Left ventricle myocardium inferior (tissue), 1 donor: ENCODE results near the gene PSMA5. TPM values are rescaled to one million over a fixed set of nuclear protein-coding genes. Genes with fewer than 3 reads are reported as not detected.
"Not testable (repeated sequence)": the region's sequence is repeated elsewhere in the genome, so short reads cannot be mapped to it uniquely, and the experiment has no call there.

Experiments used
- DNase-seq: peaks from one replicate; pipeline ENCODE4 v3.0.0-alpha.2; 2020
- H3K27ac ChIP-seq: fragments of 200-600 bp; replicated peaks from 2 replicates; pipeline ENCODE4 v1.8.0; 2021
- H3K27me3 ChIP-seq: fragments of 200-600 bp; 2 replicates; pipeline ENCODE4 v1.8.0; 2021; ENCODE audit warnings: low read depth
- H3K36me3 ChIP-seq: fragments of 200-600 bp; 2 replicates; pipeline ENCODE4 v1.8.0; 2021
- H3K4me1 ChIP-seq: fragments of 200-600 bp; 2 replicates; pipeline ENCODE4 v1.8.0; 2021
- H3K4me3 ChIP-seq: fragments of 200-600 bp; 2 replicates; pipeline ENCODE4 v1.8.0; 2021; ENCODE audit warnings: mild to moderate bottlenecking, moderate library complexity
- H3K9me3 ChIP-seq: fragments of 200-600 bp; replicated peaks from 2 replicates; pipeline ENCODE4 v1.8.0; 2021
- CTCF ChIP-seq: fragments of 200-600 bp; IDR thresholded peaks from 2 replicates; pipeline ENCODE4 v1.8.0; 2021; ENCODE audit warnings: antibody characterized with exemption, mild to moderate bottlenecking, borderline replicate concordance
- intact Hi-C: fragments of 100-400 bp; cut with micrococcal nuclease; formaldehyde crosslinking; loops from one replicate; pipeline ENCODE4 v1.11.0; 2022
- long read RNA-seq: library from polyadenylated mRNA; unstranded; transcript quantifications from one replicate; pipeline ENCODE4 v2.0.0, GENCODE V29; 2021
- total RNA-seq: library from RNA; stranded (reverse); fragmentation: NEBNext Ultra II Directional; extraction: Animal tissue kit (Norgen Biotek cat#: 25700); gene quantifications from one replicate; pipeline ENCODE4 v1.2.1, GENCODE V29; 2021
- donor health status: DM: no; HTN: yes; CAD: no; lungs with severe emphysema.

Gene PSMA5
- 49.9 TPM for total RNA-seq
- long read RNA-seq, transcript PSMA5-201 (9 exons, 3,729 nt): major isoform, 42 of 49 reads
- long read RNA-seq, partial matches to known transcripts: 3 of 49 reads
- long read RNA-seq, other reads (novel, unspliced or antisense): 4 of 49 reads

DNA sequence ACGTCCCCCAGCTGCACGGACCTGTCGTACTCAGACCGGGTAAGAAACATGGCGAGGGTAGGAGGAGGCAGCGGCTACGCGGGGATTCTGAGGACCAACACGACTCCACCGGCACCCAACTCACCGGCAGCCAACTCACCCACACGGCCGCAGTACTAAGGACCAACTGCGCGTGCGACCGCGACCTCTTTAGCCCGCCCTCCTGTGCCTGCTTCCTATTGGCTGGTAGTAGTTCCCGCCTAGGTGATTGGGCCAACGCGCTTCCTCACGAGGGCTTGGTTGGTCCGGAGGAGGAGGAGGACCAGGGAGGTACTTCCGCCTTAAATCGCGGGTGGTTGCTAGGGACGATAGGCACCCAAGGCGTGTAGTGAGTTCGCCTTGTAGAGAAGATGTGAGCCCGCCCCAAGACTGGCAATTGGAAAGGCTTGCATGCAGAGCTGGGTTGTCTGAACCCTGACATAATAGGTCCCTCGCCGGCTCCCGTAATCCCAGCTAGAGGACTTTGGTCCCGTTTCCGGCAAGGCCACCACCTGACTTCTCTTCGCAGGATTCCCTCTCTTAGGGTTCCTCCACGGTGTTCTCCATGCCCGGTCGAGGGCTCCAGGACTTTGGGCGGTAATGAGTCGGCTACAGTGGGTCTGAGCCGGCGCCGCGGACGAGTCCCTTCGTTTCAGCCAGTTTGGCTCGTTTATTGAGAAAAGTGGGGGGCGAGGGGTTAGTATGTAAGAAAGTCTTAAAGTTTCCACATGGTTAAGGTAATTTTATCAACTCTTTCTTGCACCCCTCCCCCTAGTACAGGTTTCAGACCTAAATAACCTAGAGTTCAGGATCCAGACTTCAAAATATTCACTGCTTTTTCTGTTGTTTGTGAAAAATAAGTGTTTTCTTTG is at the start of gene PSMA5:
TSS of gene PSMA5 (minus strand) at position 168 of the 890 bp plus-strand sequence. CDS start at position 50, 118 bp downstream.
- Histone ChIP-seq H3K27me3 (no peaks in the 10 kb centered on the region), H3K36me3 (peaks cover 2% of the 10 kb centered on the region), H3K27ac (peak within 1 kb of the TSS; percentile 93), H3K9me3 (no peaks in the 10 kb centered on the region), H3K4me3 (peak within 1 kb of the TSS; percentile 79), H3K4me1 (peaks cover 49% of the 10 kb centered on the region)
- peak; percentile 96 for DNase-seq
- no peak for TF ChIP-seq CTCF
- intact Hi-C loops: no loop called here

DNA sequence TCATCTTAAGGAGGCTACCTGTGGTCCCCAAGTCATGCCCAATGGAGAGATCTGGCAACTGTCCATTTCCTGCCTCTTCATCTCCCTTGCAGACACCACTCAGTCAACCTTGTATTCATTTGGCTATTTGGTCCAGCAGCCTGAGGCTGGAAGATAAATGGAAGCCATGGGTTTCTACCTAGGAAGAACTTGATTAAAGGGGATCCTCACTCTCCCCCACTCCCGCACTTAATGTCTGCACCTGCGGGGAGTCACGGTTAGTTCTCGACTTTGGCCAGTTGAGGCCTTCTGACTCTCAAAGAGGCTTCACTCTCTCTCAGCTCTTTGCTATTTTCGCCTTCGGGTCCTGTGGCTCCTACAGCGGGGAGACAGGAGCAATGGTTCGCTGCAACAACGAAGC is 49.0 kb upstream of the PSMA5 start:
- H3K27ac ChIP-seq: no peak overlapping the region
- H3K4me1 ChIP-seq: peaks cover 28% of the 10 kb centered on the region
- intact Hi-C loops: no loop called here
- no peak overlapping the region for H3K4me3 ChIP-seq
- H3K27me3 ChIP-seq: peaks cover 15% of the 10 kb centered on the region
- peaks cover 18% of the 10 kb centered on the region for H3K36me3 ChIP-seq
- no peaks in the 10 kb centered on the region for H3K9me3 ChIP-seq
- no peak for DNase-seq
- TF ChIP-seq CTCF: no peak

- intact Hi-C loops: no loop called here
- Histone ChIP-seq H3K9me3 (no peaks in the 10 kb centered on the region), H3K27ac (no peak overlapping the region), H3K4me3 (no peak overlapping the region), H3K4me1 (peaks cover 28% of the 10 kb centered on the region), H3K36me3 (peaks cover 18% of the 10 kb centered on the region), H3K27me3 (peaks cover 21% of the 10 kb centered on the region)
- no peak for TF ChIP-seq CTCF
- DNase-seq: no peak
Observed at GRCh38 chr1:109474697-109475096, 48.4 kb upstream of the PSMA5 start.

DNA sequence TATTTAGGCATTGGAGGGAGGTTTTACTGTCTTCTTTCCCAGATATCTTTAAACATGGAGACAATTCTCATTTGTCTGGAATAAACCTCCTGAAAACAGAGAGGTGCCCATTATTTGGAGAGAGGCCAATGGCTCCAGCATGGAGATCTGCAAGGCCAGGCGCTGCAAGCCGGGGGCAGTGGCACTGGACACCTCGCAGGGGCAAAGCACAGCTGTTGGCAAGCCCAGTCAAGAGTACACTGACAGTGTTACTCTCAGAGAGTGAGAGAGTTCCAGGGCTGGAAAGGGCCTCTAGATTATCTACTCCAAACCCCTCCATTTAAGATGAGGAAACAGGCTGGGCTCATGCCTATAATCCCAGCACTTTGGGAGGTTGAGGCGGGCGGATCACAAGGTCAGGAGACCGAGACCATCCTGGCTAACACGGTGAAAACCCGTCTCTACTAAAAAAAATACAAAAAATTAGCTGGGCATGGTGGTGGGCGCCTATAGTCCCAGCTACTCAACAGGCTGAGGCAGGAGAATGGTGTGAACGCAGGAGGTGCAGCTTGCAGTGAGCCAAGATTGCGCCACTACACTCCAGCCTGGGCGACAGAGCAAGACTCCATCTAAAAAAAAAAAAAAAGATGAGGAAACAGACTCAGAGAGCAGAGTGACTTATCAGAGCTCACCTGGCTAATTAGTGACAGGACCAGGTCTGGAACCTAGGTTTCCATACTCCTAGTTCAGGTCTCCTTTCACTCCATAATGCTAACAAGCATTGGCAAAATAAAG is 47.2 kb upstream of the PSMA5 start:
- H3K9me3 ChIP-seq, H3K27ac ChIP-seq, DNase-seq, H3K4me3 ChIP-seq, intact Hi-C loops: not testable (repeated sequence)
- Histone ChIP-seq H3K27me3 (peaks cover 30% of the 10 kb centered on the region), H3K4me1 (peaks cover 28% of the 10 kb centered on the region), H3K36me3 (peaks cover 16% of the 10 kb centered on the region)

DNA sequence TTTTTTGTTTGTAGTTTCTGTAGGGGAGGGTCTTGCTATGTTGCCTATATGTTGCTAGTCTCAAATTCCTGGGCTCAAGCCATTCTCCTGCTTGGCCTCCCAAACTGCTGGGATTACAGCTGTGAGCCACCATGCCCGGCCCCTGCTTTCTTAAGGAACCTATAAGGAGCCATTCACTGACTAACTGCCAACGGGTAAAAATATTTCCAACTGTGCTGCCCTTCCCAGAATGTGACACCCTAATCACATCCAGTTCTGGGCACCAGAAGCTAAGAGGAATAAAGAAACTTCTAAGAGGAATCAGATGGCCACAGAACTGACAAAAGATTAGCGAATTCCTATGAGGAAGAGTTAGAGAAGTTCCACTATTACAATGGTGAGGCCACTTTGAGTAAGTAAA is 46.5 kb upstream of the PSMA5 start:
- Histone ChIP-seq H3K27me3 (peaks cover 30% of the 10 kb centered on the region), H3K36me3 (peaks cover 13% of the 10 kb centered on the region), H3K9me3 (no peaks in the 10 kb centered on the region), H3K4me1 (peaks cover 33% of the 10 kb centered on the region), H3K27ac (no peak overlapping the region), H3K4me3 (no peak overlapping the region)
- intact Hi-C loops: no loop called here
- TF ChIP-seq CTCF: no peak
- DNase-seq: no peak
